Activated CD4-positive, alpha-beta T cell treated with anti-CD3 and anti-CD28 coated beads for 48 hours (primary cell): ENCODE measurements around the gene IRX3.

ENCODE experiments used
- DNase-seq: peaks from one replicate; pipeline ENCODE4 v3.0.0-alpha.2; 2020

IRX3 gene

DNA sequence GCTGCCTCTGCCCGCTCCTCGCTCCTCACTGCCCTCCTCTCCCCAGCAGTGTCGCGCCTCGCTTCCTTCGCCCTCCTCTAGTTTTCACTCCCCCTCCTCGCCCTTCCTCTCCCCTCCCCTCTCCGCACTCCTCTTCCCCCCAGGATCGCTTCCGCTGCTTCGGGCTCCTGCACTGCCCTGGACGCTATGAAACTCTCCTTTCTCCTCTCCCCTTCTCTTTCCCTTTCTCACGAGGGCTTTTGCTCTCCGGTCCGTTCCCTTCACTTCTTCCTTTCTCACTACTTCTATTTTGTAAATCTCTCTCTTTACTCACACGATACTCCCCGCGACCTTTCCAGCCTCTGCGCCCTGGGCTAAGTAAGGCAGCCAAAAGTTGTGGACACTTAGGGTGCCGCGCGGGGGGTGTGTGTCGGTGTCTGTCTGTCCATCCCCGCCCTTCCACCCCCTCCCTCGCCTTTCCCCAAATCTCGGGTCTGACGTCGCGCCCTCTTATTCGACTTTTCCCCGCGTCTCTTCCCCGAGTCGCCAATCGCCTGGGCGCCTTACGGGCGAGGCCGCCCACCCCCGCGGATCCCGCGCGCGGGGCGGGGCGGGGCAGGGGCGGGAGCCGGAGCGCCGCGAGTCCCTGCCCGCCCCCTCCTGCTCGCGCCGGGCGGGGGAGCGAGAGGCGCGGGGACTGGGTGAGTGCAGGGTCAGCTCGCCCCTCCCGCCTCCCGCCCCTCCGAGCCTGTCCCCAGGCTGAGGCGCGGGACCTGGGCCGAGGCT is at the start of gene IRX3:
Gene IRX3, minus strand, starts transcription at position 422 of the 765 bp plus-strand sequence. CDS start 737 bp downstream, outside the sequence.
- DNase-seq, result no peak

GRCh38 chr16:54335230-54335629 is 48.6 kb upstream of the IRX3 start:
- DNase-seq, result no peak

GRCh38 chr16:54334208-54334607 is 47.6 kb upstream of the IRX3 start:
- no peak for DNase-seq

DNA sequence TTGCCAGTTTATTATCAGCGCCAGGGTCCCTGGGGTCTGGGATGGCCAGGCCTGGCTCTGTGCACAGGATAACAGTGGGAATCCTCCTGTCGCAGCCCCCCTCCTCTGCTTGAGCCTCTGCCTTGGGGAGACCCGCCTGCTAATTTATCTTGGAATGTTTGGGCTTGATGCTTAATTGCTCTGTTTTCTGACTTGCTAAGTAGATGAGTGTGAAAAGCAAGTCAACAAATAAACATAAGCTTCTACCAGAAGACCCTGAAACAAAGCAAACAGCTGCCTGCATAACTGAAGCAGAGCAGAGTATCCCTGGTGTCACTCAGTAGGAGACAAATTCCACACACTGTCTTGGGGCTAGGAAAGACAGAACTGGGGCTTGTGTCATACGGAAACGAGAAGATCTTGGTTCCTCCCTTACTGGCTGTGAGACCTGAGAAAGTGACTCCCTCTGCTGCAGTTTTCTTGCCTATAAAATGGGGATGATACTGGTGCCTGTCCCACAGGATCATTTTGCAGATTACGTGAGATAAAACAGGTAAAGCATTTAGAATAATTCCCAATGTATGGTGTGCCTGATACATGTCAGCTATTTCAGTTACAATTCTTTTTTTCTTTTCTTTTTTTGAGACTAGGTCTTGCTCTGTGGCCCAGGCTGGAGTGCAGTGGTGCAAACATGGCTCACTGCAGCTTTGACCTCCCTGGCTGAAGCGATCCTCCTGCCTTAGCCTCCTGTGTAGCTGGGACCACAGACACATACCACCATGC is 44.8 kb upstream of the IRX3 start:
- DNase-seq, result no peak

- no peak for DNase-seq
Observed at GRCh38 chr16:54327609-54328008, 41.0 kb upstream of the IRX3 start.

- DNase-seq, result no peak
Observed at GRCh38 chr16:54326266-54326662, 39.7 kb upstream of the IRX3 start.

- DNase-seq, result no peak
Observed at GRCh38 chr16:54325616-54326265, 39.2 kb upstream of the IRX3 start.

- DNase-seq, result no peak
Observed at GRCh38 chr16:54324716-54325115, 38.1 kb upstream of the IRX3 start.

- no peak for DNase-seq
Observed at GRCh38 chr16:54320697-54321340, 34.2 kb upstream of the IRX3 start.

GRCh38 chr16:54318941-54319340 is 32.4 kb upstream of the IRX3 start:
- DNase-seq, result no peak

GRCh38 chr16:54317101-54317611 is 30.6 kb upstream of the IRX3 start:
- no peak for DNase-seq

- no peak for DNase-seq
Observed at GRCh38 chr16:54316095-54316889, 29.7 kb upstream of the IRX3 start.

DNA sequence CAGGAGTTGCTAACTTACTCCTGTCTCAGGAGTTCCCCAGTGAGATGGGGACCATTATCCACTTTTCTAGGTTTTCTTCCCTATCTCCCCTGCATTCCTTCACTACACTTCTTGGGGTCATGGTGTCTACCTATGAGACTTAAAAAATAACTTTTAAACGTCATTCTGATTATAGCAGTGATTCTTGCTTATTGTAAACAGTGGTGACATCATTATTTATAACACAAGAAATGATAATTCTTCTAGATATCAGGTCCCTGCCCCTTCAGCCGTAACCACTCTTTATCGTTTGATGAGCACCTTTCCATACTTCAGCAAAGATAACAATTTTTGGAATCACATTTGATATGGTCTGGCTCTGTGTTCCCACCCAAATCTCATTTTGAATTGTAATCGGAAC is 27.2 kb upstream of the IRX3 start:
- no peak for DNase-seq

GRCh38 chr16:54312502-54312991 is 26.0 kb upstream of the IRX3 start:
- no peak for DNase-seq

DNA sequence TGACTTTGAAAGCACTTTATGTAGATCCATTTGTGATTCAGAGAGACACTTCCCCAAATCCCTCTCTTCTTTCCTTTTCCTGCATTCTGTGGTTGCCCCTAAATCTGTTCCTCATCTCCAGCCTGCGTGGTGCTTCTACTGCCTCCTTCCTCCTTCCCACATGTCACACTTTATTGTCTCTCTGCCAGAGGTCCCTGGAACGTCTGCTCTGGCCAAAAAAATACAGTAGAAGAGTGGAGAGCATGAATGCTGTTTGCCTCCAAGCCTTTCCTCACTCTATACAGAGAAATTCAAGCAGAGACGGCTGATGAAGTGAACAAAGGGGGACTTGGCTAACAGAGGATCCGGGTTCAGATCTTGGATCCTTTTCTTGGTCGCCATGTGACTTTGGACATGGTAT is 22.8 kb upstream of the IRX3 start:
- DNase-seq, result no peak

DNA sequence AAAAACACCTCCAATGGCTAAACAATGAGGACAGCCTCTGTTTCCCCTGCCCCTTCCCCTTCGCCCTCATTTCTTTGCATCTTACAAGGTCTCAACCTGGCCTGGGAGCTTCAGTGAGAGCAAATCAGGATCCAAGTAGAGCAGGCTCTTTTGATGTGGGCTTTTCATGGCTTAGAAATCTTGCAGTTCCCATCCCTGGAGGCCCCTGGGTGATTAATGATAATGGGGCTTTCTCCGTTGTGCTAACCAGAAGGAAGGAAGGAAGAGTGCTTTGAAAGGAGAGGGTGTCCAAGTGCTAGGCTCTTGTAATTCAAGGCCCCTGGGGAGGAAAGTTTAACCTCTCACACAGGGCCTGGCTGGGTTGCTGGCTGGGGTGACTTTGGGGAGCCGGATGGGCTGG is 18.5 kb upstream of the IRX3 start:
- DNase-seq, result no peak

DNA sequence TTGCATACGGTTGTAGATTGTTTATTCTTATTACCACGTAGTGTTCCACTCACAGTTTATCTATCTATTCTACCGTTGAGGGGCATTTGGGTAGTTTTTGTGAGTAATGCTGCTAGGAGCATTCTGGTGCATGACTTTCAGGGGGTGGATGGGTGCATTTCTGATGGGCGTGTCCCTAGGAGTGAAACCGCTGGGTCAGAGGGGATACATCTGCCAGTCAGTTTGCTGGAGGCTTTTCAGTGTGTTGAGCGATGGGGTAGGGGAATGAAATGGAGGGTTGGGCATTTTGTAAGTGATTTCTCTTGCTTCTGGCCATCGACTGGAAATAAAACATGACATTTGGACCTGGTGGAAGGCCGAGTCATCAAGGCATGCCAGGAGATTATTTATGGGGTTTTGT is 17.0 kb upstream of the IRX3 start:
- no peak for DNase-seq

DNA sequence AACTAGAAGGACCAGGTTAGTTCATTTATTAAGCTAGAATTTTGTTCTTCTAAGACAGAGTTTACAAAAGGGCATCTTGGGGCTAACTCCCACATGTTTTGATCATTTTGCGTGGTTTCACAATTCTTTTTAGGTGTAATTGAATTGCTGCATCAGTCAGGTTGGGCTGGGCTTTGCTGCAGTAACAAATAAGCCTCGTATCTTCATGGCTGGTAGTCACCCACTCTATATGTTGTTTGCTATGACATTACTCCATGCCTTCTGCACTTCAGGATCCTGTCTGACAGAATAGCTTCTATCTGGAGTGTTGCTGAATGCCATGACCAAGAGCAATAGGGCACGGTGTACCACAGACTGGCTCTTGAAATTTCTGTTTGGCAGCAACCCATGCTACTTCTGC is 10.6 kb upstream of the IRX3 start:
- DNase-seq, result no peak

DNA sequence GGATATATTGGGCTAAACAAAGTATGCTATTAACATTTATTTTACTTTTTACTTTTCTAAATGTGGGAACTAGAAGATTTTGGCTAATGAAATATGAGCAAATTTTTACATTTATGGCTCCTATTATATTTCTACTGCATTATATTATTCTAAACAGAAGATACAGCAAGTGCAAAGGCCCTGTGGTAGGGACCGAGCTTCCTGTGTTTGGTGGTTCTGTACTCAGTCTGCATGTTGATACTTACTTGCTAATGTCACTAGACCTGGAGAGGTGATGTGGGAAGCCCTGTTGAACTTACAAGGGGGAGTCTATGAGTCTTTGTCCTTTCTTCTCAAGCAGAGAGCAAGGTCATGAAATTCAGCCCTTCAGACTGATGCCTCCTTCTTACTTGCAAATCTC is 10.0 kb upstream of the IRX3 start:
- DNase-seq, result no peak

- DNase-seq, result no peak
Observed at GRCh38 chr16:54291656-54292487, 5.3 kb upstream of the IRX3 start.
